Neural progenitor cell (in vitro differentiated cells): ENCODE results near the gene XYLT1. TPM values are rescaled to one million over a fixed set of nuclear protein-coding genes. Genes with fewer than 3 reads are reported as not detected.
A peak's percentile ranks its signal among the peaks of the same experiment; 100 is the strongest.

ENCODE experiments used
- DNase-seq: peaks from one replicate; pipeline ENCODE4 v3.0.0-alpha.2; 2016; ENCODE audit warnings: low spot score
- H2AFZ ChIP-seq: fragments of 200-600 bp; sonication (generic); replicated peaks from 2 replicates; pipeline ENCODE4 v1.6.1; 2016; ENCODE audit warnings: antibody characterized with exemption
- H3F3A ChIP-seq: fragments of 200-600 bp; sonication (generic); 2 replicates; pipeline ENCODE4 v1.6.1; 2016; ENCODE audit warnings: antibody characterized with exemption, low read depth
- H3K27ac ChIP-seq: fragments of 200-600 bp; sonication (generic); 2 replicates; pipeline ENCODE4 v1.5.1; 2016; ENCODE audit warnings: mild to moderate bottlenecking
- H3K27me3 ChIP-seq: fragments of 200-600 bp; sonication (generic); 2 replicates; pipeline ENCODE4 v1.6.1; 2016; ENCODE audit warnings: mild to moderate bottlenecking, moderate library complexity
- H3K36me3 ChIP-seq: fragments of 200-600 bp; sonication (generic); 2 replicates; pipeline ENCODE4 v1.5.1; 2016
- H3K4me1 ChIP-seq: fragments of 200-600 bp; sonication (generic); 2 replicates; pipeline ENCODE4 v1.6.1; 2016; ENCODE audit warnings: mixed run types
- H3K4me2 ChIP-seq: fragments of 200-600 bp; sonication (generic); 2 replicates; pipeline ENCODE4 v1.6.1; 2016
- H3K4me3 ChIP-seq: fragments of 200-600 bp; sonication (generic); 2 replicates; pipeline ENCODE4 v1.5.1; 2016
- H3K79me2 ChIP-seq: fragments of 200-600 bp; sonication (generic); 2 replicates; pipeline ENCODE4 v1.6.1; 2016; ENCODE audit warnings: low read depth
- H3K9ac ChIP-seq: fragments of 200-600 bp; sonication (generic); 2 replicates; pipeline ENCODE4 v1.6.1; 2016
- H3K9me3 ChIP-seq: fragments of 200-600 bp; sonication (generic); 2 replicates; pipeline ENCODE4 v1.5.1; 2016; ENCODE audit warnings: low read depth
- H4K20me1 ChIP-seq: fragments of 200-600 bp; sonication (generic); 2 replicates; pipeline ENCODE4 v1.6.1; 2016; ENCODE audit warnings: low read depth
- H3K27ac Mint-ChIP-seq: 3 replicates; pipeline ENCODE4 v1.8.0; 2021; ENCODE audit warnings: mixed read lengths
- H3K27me3 Mint-ChIP-seq: 2 replicates; pipeline ENCODE4 v1.8.0; 2022; ENCODE audit warnings: low read depth, mild to moderate bottlenecking, inconsistent platforms, moderate library complexity, mixed read lengths; ENCODE audit not compliant: insufficient read depth
- H3K36me3 Mint-ChIP-seq: 3 replicates; pipeline ENCODE4 v1.8.0; 2021; ENCODE audit warnings: mixed read lengths
- H3K4me1 Mint-ChIP-seq: 3 replicates; pipeline ENCODE4 v1.8.0; 2021; ENCODE audit warnings: mixed read lengths
- H3K4me3 Mint-ChIP-seq: 3 replicates; pipeline ENCODE4 v1.8.0; 2021; ENCODE audit warnings: mild to moderate bottlenecking, moderate library complexity, mixed read lengths
- H3K9me3 Mint-ChIP-seq: 3 replicates; pipeline ENCODE4 v1.8.0; 2020; ENCODE audit warnings: mixed read lengths
- CTCF ChIP-seq: fragments of 200-600 bp; sonication (generic); IDR thresholded peaks from 2 replicates; pipeline ENCODE4 v1.5.1; 2017; ENCODE audit warnings: antibody characterized with exemption, mild to moderate bottlenecking
- EZH2 ChIP-seq: fragments of 200-600 bp; sonication (generic); IDR thresholded peaks from 2 replicates; pipeline ENCODE4 v1.6.1; 2017; ENCODE audit warnings: antibody characterized with exemption, mild to moderate bottlenecking, moderate library complexity
- EZH2phosphoT487 ChIP-seq: fragments of 200-600 bp; sonication (generic); IDR thresholded peaks from 2 replicates; pipeline ENCODE4 v1.6.1; 2017; ENCODE audit warnings: antibody characterized with exemption
- total RNA-seq: library from RNA; depleted of rRNA; stranded (reverse); fragments of >200 nt; gene quantifications from 2 replicates; pipeline ENCODE4 v1.2.3, GENCODE V29; 2015; ENCODE audit warnings: low replicate concordance

Gene XYLT1
- total RNA-seq, 1 donor from 2014 or later, result 5.9 TPM

- DNase-seq, result no peak
- Histone ChIP-seq H3K4me3 (no peak overlapping the region), H3K4me2 (no peak overlapping the region), H3K79me2 (no peaks in the 10 kb centered on the region), H3K4me1 (peaks cover 9% of the 10 kb centered on the region), H2AFZ (no peak overlapping the region), H4K20me1 (peaks cover 5% of the 10 kb centered on the region), H3K9ac (no peak overlapping the region), H3K27me3 (no peaks in the 10 kb centered on the region), H3K9me3 (no peaks in the 10 kb centered on the region), H3F3A (no peaks in the 10 kb centered on the region), H3K36me3 (no peaks in the 10 kb centered on the region), H3K27ac (no peak overlapping the region)
- Mint-ChIP-seq H3K9me3 (no peaks in the 10 kb centered on the region), H3K27ac (no peak overlapping the region), H3K36me3 (peaks cover 9% of the 10 kb centered on the region), H3K27me3 (peaks cover 4% of the 10 kb centered on the region), H3K4me1 (peaks cover 13% of the 10 kb centered on the region), H3K4me3 (no peak overlapping the region)
- TF ChIP-seq EZH2 (no peak), CTCF (no peak), EZH2phosphoT487 (no peak)
Observed at GRCh38 chr16:17246268-17246885, 224.4 kb downstream of the XYLT1 start.

- H3K36me3 ChIP-seq, result no peaks in the 10 kb centered on the region
- no peak overlapping the region for H3K4me3 ChIP-seq
- no peaks in the 10 kb centered on the region for H3K27me3 ChIP-seq
- no peak overlapping the region for H3K27ac ChIP-seq
- TF ChIP-seq CTCF, result no peak
- no peak for TF ChIP-seq EZH2
- no peak for TF ChIP-seq EZH2phosphoT487
- no peaks in the 10 kb centered on the region for H3K9me3 Mint-ChIP-seq
- no peak overlapping the region for H3K9ac ChIP-seq
- no peaks in the 10 kb centered on the region for H3K9me3 ChIP-seq
- no peak overlapping the region for H2AFZ ChIP-seq
- peaks cover 5% of the 10 kb centered on the region for H4K20me1 ChIP-seq
- peak; percentile 42 for DNase-seq
- H3K4me2 ChIP-seq, result no peak overlapping the region
- H3K27ac Mint-ChIP-seq, result no peak overlapping the region
- peaks cover 4% of the 10 kb centered on the region for H3K27me3 Mint-ChIP-seq
- H3K4me1 Mint-ChIP-seq, result peaks cover 10% of the 10 kb centered on the region
- no peak overlapping the region for H3K4me3 Mint-ChIP-seq
- no peaks in the 10 kb centered on the region for H3K79me2 ChIP-seq
- H3K36me3 Mint-ChIP-seq, result peaks cover 9% of the 10 kb centered on the region
- H3K4me1 ChIP-seq, result peaks cover 9% of the 10 kb centered on the region
- no peaks in the 10 kb centered on the region for H3F3A ChIP-seq
Observed at GRCh38 chr16:17245776-17246175, 225.0 kb downstream of the XYLT1 start.

GRCh38 chr16:17244872-17245551, 225.7 kb downstream of the XYLT1 start:
- Mint-ChIP-seq H3K27ac (no peak overlapping the region), H3K36me3 (peaks cover 8% of the 10 kb centered on the region), H3K4me1 (peaks cover 10% of the 10 kb centered on the region), H3K9me3 (no peaks in the 10 kb centered on the region), H3K27me3 (peaks cover 4% of the 10 kb centered on the region), H3K4me3 (no peak overlapping the region)
- Histone ChIP-seq H3K27ac (no peak overlapping the region), H3K9me3 (no peaks in the 10 kb centered on the region), H3K27me3 (no peaks in the 10 kb centered on the region), H3K79me2 (no peaks in the 10 kb centered on the region), H3K36me3 (no peaks in the 10 kb centered on the region), H4K20me1 (peaks cover 5% of the 10 kb centered on the region), H3F3A (no peaks in the 10 kb centered on the region), H3K9ac (no peak overlapping the region), H2AFZ (no peak overlapping the region), H3K4me2 (no peak overlapping the region), H3K4me3 (no peak overlapping the region), H3K4me1 (peaks cover 9% of the 10 kb centered on the region)
- DNase-seq, result no peak
- TF ChIP-seq EZH2, result no peak
- no peak for TF ChIP-seq CTCF
- TF ChIP-seq EZH2phosphoT487, result no peak
